K562 (cell line): ENCODE measurements around the gene IGF2BP1. TPM values are rescaled to one million over a fixed set of nuclear protein-coding genes. Genes with fewer than 3 reads are reported as not detected.

Experiments used
- ATAC-seq: fragments of 200-7000 bp; cut with Tn5 transposase; 3 replicates; pipeline ENCODE4 v1.9.1; 2020; ENCODE audit warnings: moderate library complexity
- BruUV-seq: library from RNA; stranded (reverse); fragments of 400-500 nt; replicated peaks from 2 replicates; lab custom pipeline; 2021; lab: Mats Ljungman, UMichigan
- CTCF ChIA-PET: fragments of 300-600 bp; formaldehyde crosslinking; extraction: SDS; loops from one replicate; lab custom pipeline; 2021; ENCODE audit warnings: low intra/inter-chr PET ratio; lab: Yijun Ruan, JAX
- POLR2A ChIA-PET: fragments of 300-600, 350-650 bp; sonication (Branson Sonifier 250); formaldehyde crosslinking; extraction: SDS; loops from one replicate; lab custom pipeline; 2021; ENCODE audit warnings: antibody characterized with exemption, inconsistent platforms; lab: Yijun Ruan, JAX
- DNase-seq, 4 experiments: peaks; one replicate each; pipeline versions ENCODE4 v3.0.0 to v3.0.0-alpha.2; 2011 to 2018; ENCODE audit warnings: low spot score in 3 of 4, mixed read lengths in 3 of 4; ENCODE audit errors: extremely low read depth in 1 of 4
- FAIRE-seq: peaks from 2 replicates; lab custom pipeline; 2011; peaks lifted over from hg19 to GRCh38; lab: Jason Lieb, UNC
- H2AFZ ChIP-seq: 2 replicates; pipeline ENCODE4 v1.6.0; 2011; ENCODE audit warnings: low read depth, low read length, control low read depth, inconsistent platforms
- H3K27ac ChIP-seq: fragments of 200-600 bp; 3 replicates; pipeline ENCODE4 v1.8.0; 2011; ENCODE audit warnings: low read depth, mild to moderate bottlenecking, control low read depth, inconsistent platforms, low read length, moderate library complexity, mixed read lengths; ENCODE audit errors: extremely low read depth
- H3K27me3 ChIP-seq, 2 experiments: fragments of 300-600 bp in 1 of 2; 2 replicates in 1 of 2; 3 replicates in 1 of 2; pipeline versions ENCODE4 v1.6.0 to v1.8.0; 2011; ENCODE audit warnings: inconsistent platforms in 2 of 2, low read length in 2 of 2, mild to moderate bottlenecking in 1 of 2, mixed read lengths in 1 of 2, moderate library complexity in 1 of 2; ENCODE audit not compliant: control insufficient read depth in 2 of 2, insufficient read depth in 2 of 2
- H3K36me3 ChIP-seq: fragments of 300-600 bp; 3 replicates; pipeline ENCODE4 v1.8.0; 2011; ENCODE audit warnings: mild to moderate bottlenecking, low read length, inconsistent platforms; ENCODE audit not compliant: control insufficient read depth, insufficient read depth
- H3K4me1 ChIP-seq, 2 experiments: fragments of 200-600 bp in 1 of 2; replicated peaks in 1 of 2; 2 replicates in 1 of 2; 3 replicates in 1 of 2; pipeline versions ENCODE4 v1.5.1 to v1.8.0; 2011; ENCODE audit warnings: inconsistent platforms in 2 of 2, low read length in 2 of 2, mild to moderate bottlenecking in 1 of 2, mixed read lengths in 1 of 2, moderate library complexity in 1 of 2; ENCODE audit not compliant: control insufficient read depth in 2 of 2, insufficient read depth in 2 of 2
- H3K4me2 ChIP-seq: 2 replicates; pipeline ENCODE4 v1.6.1; 2011; ENCODE audit warnings: low read length, control low read depth, inconsistent platforms, mixed read lengths; ENCODE audit not compliant: insufficient read depth
- H3K4me3 ChIP-seq: fragments of 200-600 bp; sonication (generic), shearing (Covaris generic); 2 replicates; pipeline ENCODE4 v1.5.1; 2016; ENCODE audit warnings: control low read depth, inconsistent platforms
- H3K79me2 ChIP-seq: fragments of 200-600 bp; 3 replicates; pipeline ENCODE4 v1.8.0; 2011; ENCODE audit warnings: low read length, inconsistent platforms; ENCODE audit not compliant: control insufficient read depth, insufficient read depth
- H3K9ac ChIP-seq, 2 experiments: 2 replicates each; pipeline versions ENCODE4 v1.6.0 to v1.6.1; 2011; ENCODE audit warnings: low read depth in 2 of 2, low read length in 2 of 2, control low read depth in 1 of 2, inconsistent platforms in 1 of 2, mild to moderate bottlenecking in 1 of 2, mixed read lengths in 1 of 2; ENCODE audit not compliant: insufficient read depth in 1 of 2
- H3K9me1 ChIP-seq: one replicate; pipeline ENCODE4 v1.6.0; 2011; ENCODE audit warnings: inconsistent platforms, mild to moderate bottlenecking, low read length, moderate library complexity; ENCODE audit not compliant: control insufficient read depth, insufficient read depth
- H3K9me3 ChIP-seq: replicated peaks from 2 replicates; pipeline ENCODE4 v1.5.1; 2011; ENCODE audit warnings: low read depth, low read length, inconsistent platforms; ENCODE audit not compliant: control insufficient read depth, insufficient read depth
- H4K20me1 ChIP-seq: replicated peaks from 2 replicates; pipeline ENCODE4 v1.6.1; 2011; ENCODE audit warnings: low read length, inconsistent platforms, mixed read lengths; ENCODE audit not compliant: control insufficient read depth, insufficient read depth
- CHD1 ChIP-seq: fragments of 200-600 bp; sonication (generic); IDR thresholded peaks from one replicate; pipeline ENCODE4 v1.6.1; 2012; ENCODE audit warnings: mild to moderate bottlenecking, moderate library complexity, low read length, inconsistent platforms
- NR3C1 ChIP-seq: sonication (generic); formaldehyde crosslinking; IDR thresholded peaks from 2 replicates; pipeline ENCODE4 v1.8.1; 2022; ENCODE audit warnings: missing genetic modification reagents
- NR4A1 ChIP-seq, 2 experiments: fragments of 250-450 bp in 1 of 2; fragments of 450-650 bp in 1 of 2; sonication (Bioruptor Pico) in 1 of 2; IDR thresholded peaks; 2 replicates each; pipeline versions ENCODE4 v1.4.0 to v1.6.1; 2016 to 2020; ENCODE audit warnings: mild to moderate bottlenecking in 2 of 2, missing compliant biosample characterization in 1 of 2, missing genetic modification characterization in 1 of 2, moderate library complexity in 1 of 2
- ZBTB1 ChIP-seq: sonication (generic); formaldehyde crosslinking; IDR thresholded peaks from 2 replicates; pipeline ENCODE4 v1.8.1; 2023; ENCODE audit warnings: missing genetic modification reagents, low read depth, mild to moderate bottlenecking, borderline replicate concordance
- ZC3H4 ChIP-seq: sonication (generic); formaldehyde crosslinking; IDR thresholded peaks from 2 replicates; pipeline ENCODE4 v1.9.0; 2021; ENCODE audit warnings: missing genetic modification reagents, borderline replicate concordance
- ZNF431 ChIP-seq: sonication (generic); formaldehyde crosslinking; IDR thresholded peaks from 2 replicates; pipeline ENCODE4 v1.8.0; 2022; ENCODE audit warnings: mild to moderate bottlenecking, missing genetic modification reagents
- ZNF764 ChIP-seq: fragments of 250-450 bp; sonication (Bioruptor Pico); IDR thresholded peaks from 2 replicates; pipeline ENCODE4 v1.4.0; 2020; ENCODE audit warnings: low read depth, mild to moderate bottlenecking, moderate library complexity
- WGBS: fragments of 100-300 bp; shearing (Covaris generic); methylation state at CpG from one replicate; pipeline ENCODE4 v1.1.6; 2016; ENCODE audit warnings: low coverage, mixed read lengths; ENCODE audit not compliant: insufficient coverage; ENCODE audit errors: missing lambda C conversion rate; 5-methylcytosine and 5-hydroxymethylcytosine counted together
- in situ Hi-C: fragments of 300-500 bp; cut with MboI; formaldehyde crosslinking; loops from 4 replicates; pipeline ENCODE4 v1.15.0; 2018; ENCODE audit warnings: inconsistent platforms, mixed read lengths
- intact Hi-C: fragments of 100-400 bp; cut with micrococcal nuclease; formaldehyde crosslinking; loops from 2 replicates; pipeline ENCODE4 v1.14.2; 2022
- polyA plus RNA-seq, 8 experiments: library from polyadenylated mRNA; depleted of rRNA in 4 of 8; stranded (reverse) in 5 of 8; unstranded in 3 of 8; fragments of >200 nt; fragmentation: Nextera tagmentation in 2 of 8; fragmentation: Illumina TruSeq in 1 of 8; extraction: Ambion mirVana in 2 of 8; extraction: Trizol in 1 of 8; gene quantifications; 2 replicates each; pipeline versions ENCODE4 v1.2.1 to v1.2.3, GENCODE V29; 2011 to 2014; ENCODE audit warnings: inconsistent platforms in 1 of 8, missing spikeins in 1 of 8
- total RNA-seq, 7 experiments: library from RNA; depleted of rRNA in 6 of 7; stranded (reverse); fragments of >200 nt in 6 of 7; fragmentation: Illumina TruSeq in 2 of 7; extraction: Trizol in 2 of 7; gene quantifications; 2 replicates each; pipeline versions ENCODE4 v1.2.1 to v1.2.3, GENCODE V29; 2011 to 2021; ENCODE audit warnings: low replicate concordance in 1 of 7

IGF2BP1 gene
- total and polyA plus RNA-seq, 9 of the 15 experiments (the other 6 are each of a cell fraction or from before 2014, with no cell fraction given), result 13.0 to 318 (median 53.6) TPM

- ChIA-PET CTCF (no interaction called here), POLR2A (no interaction called here)
- Histone ChIP-seq H2AFZ (no peak overlapping the region), H3K9ac (no peak overlapping the region), H3K4me2 (no peak overlapping the region), H3K36me3 (no peaks in the 10 kb centered on the region), H3K79me2 (no peaks in the 10 kb centered on the region), H3K4me3 (no peak overlapping the region), H3K27ac (no peak overlapping the region), H3K27me3 (peaks cover 13 to 23% of the 10 kb centered on the region in 2 experiments), H3K4me1 (no peaks in the 10 kb centered on the region), H3K9me3 (no peaks in the 10 kb centered on the region; the same call in 1 of the 2 replicates), H3K9me1 (no peaks in the 10 kb centered on the region), H4K20me1 (no peaks in the 10 kb centered on the region)
- no peak for ATAC-seq
- TF ChIP-seq CHD1 (no peak), ZC3H4 (CRISPR knock-in tag) (no peak), NR3C1 (CRISPR knock-in tag) (no peak), ZBTB1 (CRISPR knock-in tag) (no peak)
- intact Hi-C loops (no loop called here), in situ Hi-C loops (no loop called here)
- FAIRE-seq, result no peak
- BruUV-seq, result no TSS peak
- 8% methylated on average over 7 of the region's 7 CpGs for WGBS
- no peak for DNase-seq
These were observed 91.9 kb downstream of the IGF2BP1 start for GRCh38 chr17:49089094-49089493.

DNA sequence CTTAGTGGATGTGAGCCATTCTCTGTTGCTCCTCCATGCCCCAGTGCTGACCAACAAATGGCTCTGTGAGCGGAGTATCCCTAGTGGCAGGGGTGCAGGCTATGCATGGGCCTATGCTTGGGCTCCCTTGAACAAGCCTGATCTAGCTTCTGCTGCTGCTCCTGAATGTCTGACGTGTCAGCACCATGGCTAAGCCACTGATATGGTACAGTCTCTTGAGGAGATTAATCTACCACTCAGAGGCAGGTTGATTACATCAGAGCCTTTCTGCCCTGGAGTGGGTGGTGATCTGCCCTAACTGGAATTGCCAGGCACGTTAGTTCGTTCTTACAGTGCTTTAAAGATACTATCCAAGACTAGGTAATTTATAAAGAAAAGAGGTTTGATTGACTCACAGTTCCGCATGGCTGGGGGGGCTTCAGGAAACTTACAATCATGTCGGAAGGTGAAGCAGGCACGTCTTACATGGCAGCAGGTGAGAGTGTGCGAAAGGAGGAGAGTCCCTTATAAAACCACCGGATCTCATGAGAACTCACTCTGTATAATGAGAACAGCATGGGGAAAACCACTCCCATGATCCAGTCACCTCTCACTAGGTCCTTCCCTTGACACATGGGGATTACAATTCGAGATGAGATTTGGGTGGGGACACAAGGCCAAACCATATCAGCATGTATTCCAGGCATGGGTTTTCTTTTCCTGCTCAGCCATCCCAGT is 93.9 kb downstream of the IGF2BP1 start:
- BruUV-seq, result no TSS peak
- intact Hi-C loops (no loop called here), in situ Hi-C loops (no loop called here)
- no peaks in the 10 kb centered on the region for H3K79me2 ChIP-seq
- H2AFZ ChIP-seq, result no peak overlapping the region
- POLR2A ChIA-PET, result interaction anchor here (0.7 kb wide), 1 partner anchor 270 kb away, joined by 3 read pairs; no protein-coding TSS in a partner anchor
- ATAC-seq (no peak), FAIRE-seq (no peak), DNase-seq (no peak)
- CTCF ChIA-PET, result no interaction called here
- H3K4me3 ChIP-seq, result no peak overlapping the region
- H3K4me1 ChIP-seq, result no peaks in the 10 kb centered on the region
- no peaks in the 10 kb centered on the region for H3K36me3 ChIP-seq
- H3K27me3 ChIP-seq, result peaks cover 10 to 23% of the 10 kb centered on the region in 2 experiments; a peak in 4 of 5 replicates
- H3K9me1 ChIP-seq, result no peaks in the 10 kb centered on the region
- TF ChIP-seq ZNF431 (CRISPR knock-in tag), result peak; percentile 65; the same call in 1 of the 2 replicates
- TF ChIP-seq ZNF764 (CRISPR knock-in tag), result no peak
- no peak for TF ChIP-seq NR4A1 (CRISPR knock-in tag; IDR thresholded peaks at IDR 0.05)
- TF ChIP-seq NR4A1 (tag; IDR thresholded peaks at IDR 0.05), result no peak
- no peaks in the 10 kb centered on the region; the same call in 1 of the 2 replicates for H3K9me3 ChIP-seq
- H4K20me1 ChIP-seq, result no peaks in the 10 kb centered on the region
- H3K4me2 ChIP-seq, result no peak overlapping the region
- H3K27ac ChIP-seq, result no peak overlapping the region
- H3K9ac ChIP-seq, result no peak overlapping the region
- WGBS, result 15% methylated on average over 10 of the region's 10 CpGs
